Measurements from ENCODE around the gene MYH14.

GRCh38 chr19:50248413-50248812 lies 45.0 kb downstream of the MYH14 start:
- TF ChIP-seq CTCF (optimal IDR thresholded peaks at IDR 0.05 in 1 of 3, IDR thresholded peaks at IDR 0.05 in 1 of 3, conservative IDR thresholded peaks at IDR 0.05 in 1 of 3; ENCODE audit: extremely low read depth in 1 of 3, insufficient read depth in 2 of 3, low read length in 3 of 3) (no peak), EZH2 (IDR thresholded peaks at IDR 0.05; ENCODE audit: low read length) (no peak)
